Measurements from ENCODE around the gene SH3D21.

DNA sequence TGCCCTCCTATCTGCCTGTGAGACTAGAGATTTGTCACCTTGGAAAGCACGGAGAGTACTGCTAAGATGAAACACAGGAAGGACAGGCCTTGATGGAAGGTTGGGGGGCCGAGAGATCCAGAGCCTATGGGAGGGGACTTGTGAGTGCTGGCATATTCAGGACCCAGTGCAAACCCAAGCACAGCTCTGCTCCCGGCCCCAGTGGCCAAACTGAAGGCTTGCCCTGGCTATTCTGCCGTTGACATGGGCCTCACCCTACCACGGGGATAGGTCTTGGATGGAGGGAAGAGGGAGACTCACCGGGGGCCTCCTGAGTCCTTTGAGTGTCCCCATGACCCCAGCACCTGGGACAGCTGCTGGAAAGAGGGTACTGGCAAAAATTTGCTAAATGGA, 21.9 kb downstream of the SH3D21 start:
- TF ChIP-seq, protein P1, sequence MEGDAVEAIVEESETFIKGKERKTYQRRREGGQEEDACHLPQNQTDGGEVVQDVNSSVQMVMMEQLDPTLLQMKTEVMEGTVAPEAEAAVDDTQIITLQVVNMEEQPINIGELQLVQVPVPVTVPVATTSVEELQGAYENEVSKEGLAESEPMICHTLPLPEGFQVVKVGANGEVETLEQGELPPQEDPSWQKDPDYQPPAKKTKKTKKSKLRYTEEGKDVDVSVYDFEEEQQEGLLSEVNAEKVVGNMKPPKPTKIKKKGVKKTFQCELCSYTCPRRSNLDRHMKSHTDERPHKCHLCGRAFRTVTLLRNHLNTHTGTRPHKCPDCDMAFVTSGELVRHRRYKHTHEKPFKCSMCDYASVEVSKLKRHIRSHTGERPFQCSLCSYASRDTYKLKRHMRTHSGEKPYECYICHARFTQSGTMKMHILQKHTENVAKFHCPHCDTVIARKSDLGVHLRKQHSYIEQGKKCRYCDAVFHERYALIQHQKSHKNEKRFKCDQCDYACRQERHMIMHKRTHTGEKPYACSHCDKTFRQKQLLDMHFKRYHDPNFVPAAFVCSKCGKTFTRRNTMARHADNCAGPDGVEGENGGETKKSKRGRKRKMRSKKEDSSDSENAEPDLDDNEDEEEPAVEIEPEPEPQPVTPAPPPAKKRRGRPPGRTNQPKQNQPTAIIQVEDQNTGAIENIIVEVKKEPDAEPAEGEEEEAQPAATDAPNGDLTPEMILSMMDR (IDR thresholded peaks at IDR 0.05; ENCODE audit: low read depth, low read length), result no peak
- TF ChIP-seq EZH2phosphoT487 (IDR thresholded peaks at IDR 0.05; ENCODE audit: low read depth), result no peak

Data from OCI-LY3 (cell line).